Middle frontal gyrus (tissue), 1 donor: ENCODE data around the gene ANO2.

Experiments
- DNase-seq: peaks from one replicate; pipeline ENCODE4 v3.0.0-alpha.2; 2015; ENCODE audit warnings: low spot score; ENCODE audit errors: extremely low spot score

The ANO2 gene

GRCh38 chr12:5627053-5627630 is 317.9 kb downstream of the ANO2 start:
- no peak for DNase-seq

DNA sequence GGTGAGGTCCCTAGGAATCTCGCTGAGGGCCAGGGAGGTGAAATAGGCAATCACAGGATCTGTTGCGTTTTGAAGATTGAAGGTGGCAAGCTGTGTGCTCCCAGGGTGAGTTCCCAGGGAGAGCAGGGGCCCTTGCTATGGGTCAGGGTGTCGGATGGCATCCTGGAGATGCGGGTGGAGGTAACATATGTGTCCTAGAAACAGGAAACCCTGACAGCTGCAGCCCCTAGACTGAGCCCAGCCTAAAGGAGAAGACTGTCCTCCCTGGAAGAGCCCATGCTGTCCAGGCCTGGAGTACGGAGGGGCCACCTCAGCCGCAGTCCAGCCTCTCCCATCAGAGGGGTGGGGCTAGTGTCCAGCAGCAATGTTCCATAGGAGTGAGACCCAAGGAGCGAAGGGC is 318.9 kb downstream of the ANO2 start:
- no peak for DNase-seq

DNA sequence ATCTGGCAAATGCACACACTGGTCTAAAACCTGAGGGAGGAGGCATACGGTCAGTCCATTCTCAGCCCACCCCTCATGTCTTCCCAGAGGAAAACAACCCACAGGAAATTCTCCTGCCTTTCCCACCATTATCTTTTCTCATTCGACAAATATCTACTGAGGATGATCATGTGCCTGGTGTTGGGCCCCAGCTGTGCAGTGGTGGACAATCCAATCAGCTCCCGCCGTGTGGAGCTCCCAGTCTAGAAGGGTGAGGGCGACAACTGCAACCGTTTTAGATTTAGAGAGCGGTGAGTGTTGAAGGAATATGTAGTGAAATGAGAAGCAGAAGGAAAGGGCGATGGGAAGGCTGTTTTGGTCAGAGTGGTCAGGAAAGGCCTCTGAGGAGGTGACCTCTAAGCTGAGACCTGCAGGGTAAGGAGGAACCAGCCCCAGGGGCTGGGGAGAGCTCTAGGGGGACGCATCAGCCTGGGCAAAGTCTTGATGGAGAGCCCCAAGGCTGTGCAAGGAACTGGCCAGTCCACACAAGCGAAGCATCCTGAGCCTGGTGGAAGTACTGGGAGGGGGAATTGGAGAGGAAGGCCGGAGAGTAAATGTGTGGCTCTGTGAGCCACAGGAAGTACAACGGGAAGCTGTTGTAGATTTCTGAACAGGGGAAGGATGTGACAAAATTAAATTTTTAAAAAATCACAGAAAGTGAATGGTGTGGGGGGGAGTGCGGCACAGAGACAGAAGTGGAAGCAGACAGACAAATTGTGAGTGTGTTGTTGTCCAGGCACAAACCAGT is 320.4 kb downstream of the ANO2 start:
- no peak for DNase-seq

DNA sequence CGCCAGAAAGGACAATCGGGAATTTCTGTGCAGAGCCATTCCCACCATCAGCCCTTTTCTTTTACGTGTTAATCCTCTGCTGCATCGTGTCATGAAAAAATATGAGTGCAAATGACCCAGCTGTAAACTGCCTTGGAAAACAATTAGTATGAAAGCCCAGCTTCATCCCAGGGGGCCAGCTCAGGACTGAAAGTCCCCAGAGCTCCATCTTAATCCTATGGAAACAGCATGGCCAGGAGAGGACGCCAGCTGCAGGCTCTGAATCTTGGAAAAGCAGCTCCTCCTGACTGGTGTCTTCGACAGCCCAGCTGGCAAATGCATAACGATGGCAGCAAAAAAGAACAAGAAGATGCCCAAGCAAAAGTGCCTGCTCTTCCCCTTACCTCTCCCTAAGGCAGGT is 321.6 kb downstream of the ANO2 start:
- no peak for DNase-seq

DNA sequence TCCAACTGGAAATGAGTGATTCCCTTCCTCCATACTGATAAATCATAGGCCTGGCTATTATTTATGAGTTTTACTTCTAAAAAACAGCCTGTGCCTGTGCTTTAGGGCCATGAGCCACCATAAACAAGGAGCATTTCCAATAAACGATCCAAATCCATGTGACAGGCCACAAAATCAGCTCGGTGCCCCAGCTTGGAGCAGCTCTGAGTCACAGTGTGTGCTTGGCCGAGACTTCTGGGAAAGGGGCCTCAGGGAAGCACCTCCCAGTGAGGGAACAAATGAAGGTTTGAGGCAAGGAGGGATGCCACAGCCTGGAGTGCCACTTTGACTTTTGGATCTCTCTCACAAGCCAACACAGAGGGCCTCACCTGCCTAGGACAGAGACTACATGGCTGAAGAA is 322.8 kb downstream of the ANO2 start:
- no peak for DNase-seq

GRCh38 chr12:5621329-5621728 is 323.7 kb downstream of the ANO2 start:
- DNase-seq: no peak

- no peak for DNase-seq
These were observed 324.2 kb downstream of the ANO2 start for GRCh38 chr12:5620896-5621295.

DNA sequence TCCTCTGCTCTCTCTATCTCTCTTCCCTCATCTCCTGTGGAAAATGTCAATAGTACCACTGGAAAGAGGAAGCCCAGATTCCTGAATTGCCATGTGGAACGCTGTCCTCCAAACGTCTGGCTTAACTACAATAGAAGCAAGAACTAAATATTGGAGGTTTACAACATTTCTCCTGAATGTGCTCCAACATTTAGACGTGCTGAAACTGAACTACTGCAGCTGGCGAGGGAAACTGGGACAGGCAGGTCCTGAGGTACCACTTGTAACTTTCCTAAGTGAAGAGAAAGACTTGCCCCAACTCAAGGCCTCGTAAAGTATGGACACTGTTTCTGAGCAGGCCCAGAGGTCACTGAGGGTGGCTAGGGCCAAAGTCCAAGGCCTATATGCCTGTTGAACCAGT is 325.4 kb downstream of the ANO2 start:
- no peak for DNase-seq

DNA sequence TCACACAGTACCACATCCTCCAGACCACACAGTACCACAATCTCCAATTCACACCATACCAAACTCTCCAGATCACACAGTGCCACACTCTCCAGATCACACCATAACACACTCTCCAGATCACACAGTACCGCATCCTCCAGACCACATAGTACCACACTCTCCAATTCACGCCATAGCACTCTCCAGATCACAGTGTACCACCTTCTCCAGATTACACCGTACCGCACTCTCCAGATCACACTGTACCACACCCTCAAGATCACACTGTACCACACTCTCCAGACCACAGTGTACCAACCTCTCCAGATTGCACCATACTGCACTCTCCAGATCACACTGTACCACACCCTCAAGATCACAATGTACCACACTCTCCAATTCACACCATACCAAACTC is 328.2 kb downstream of the ANO2 start:
- DNase-seq: no peak

DNA sequence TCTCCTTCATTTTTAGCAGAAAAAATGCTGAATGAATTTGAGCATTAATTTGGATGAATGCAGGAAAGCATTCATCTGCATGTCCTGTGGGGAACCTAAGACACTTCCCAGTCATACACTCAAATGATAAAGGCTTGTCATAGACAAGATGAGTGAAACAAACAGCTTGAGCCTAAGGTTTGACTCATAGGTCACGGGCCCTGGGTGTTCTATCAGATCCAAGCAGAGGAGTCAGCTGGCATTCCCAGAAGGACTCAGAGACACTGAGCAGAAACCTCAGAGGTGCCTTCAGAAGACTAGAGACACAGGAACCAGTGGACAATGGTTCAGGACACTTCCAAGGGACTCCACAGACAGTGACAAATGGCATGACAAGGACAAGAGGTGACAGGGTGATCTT is 329.3 kb downstream of the ANO2 start:
- no peak for DNase-seq

GRCh38 chr12:5614256-5614655 is 330.8 kb downstream of the ANO2 start:
- DNase-seq: no peak

GRCh38 chr12:5612556-5613410 is 332.3 kb downstream of the ANO2 start:
- no peak for DNase-seq

DNA sequence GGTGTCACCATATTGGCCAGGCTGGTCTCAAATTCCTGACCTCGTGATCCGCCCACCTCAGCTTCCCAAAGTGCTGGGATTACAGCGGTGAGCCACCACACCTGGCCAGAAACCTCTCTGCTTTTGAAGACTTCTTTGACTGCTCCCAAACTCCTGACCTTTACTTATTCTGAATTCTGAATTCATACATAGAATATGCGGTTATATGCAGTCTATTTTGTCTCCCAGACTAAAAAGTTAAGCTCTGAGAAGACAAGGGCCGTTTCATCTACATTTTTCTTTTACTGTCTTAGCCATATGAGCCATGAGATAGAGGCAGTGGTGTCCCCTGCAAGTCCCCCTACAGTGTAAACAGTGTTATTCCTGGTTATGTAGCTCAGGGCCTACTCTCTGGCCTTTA is 333.9 kb downstream of the ANO2 start:
- DNase-seq: no peak

DNA sequence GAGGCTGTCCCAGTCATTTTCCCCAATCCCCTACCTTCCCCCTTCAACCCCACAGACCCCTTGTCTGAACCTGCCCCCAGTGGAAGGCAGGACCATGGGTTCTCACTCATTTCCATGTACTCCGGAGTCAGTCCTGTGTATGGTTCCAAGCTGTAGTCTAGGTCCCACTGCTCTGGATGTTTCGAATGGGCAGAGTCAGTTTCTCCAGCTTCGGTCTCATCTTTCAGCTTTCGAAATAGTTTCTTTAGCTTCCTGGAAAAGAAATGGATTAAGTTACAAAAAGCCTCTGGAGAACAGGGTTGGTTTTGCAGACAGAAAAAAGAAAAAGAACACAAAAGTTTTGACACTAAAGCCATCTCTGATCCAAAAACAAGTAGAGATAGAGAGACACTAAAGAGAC is 345.7 kb downstream of the ANO2 start:
- DNase-seq: no peak

GRCh38 chr12:5593998-5594397 is 351.1 kb downstream of the ANO2 start:
- DNase-seq: no peak

GRCh38 chr12:5593086-5593485 is 352.0 kb downstream of the ANO2 start:
- no peak for DNase-seq

GRCh38 chr12:5592310-5592709 is 352.7 kb downstream of the ANO2 start:
- no peak for DNase-seq

- no peak for DNase-seq
These were observed 354.7 kb downstream of the ANO2 start for GRCh38 chr12:5590316-5590715.

DNA sequence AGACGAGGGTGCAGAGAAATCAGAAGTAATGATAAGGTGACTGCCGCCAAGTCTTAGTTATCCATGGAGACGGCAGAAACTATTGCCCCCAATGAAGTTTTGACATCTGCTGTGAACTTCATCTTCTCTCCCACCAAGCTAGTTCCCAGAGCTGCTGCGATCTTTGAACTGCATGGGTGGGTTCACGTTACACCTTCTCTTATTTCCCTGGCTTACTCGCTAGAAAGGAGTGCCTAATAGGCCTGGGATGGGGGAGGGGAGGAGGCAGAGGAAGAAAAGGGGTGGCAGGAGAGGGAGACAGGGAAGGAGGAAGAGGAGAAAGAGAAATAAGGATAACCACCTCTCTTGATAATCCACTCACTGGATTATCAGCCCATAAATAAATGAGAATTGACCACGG is 356.0 kb downstream of the ANO2 start:
- DNase-seq: no peak

DNA sequence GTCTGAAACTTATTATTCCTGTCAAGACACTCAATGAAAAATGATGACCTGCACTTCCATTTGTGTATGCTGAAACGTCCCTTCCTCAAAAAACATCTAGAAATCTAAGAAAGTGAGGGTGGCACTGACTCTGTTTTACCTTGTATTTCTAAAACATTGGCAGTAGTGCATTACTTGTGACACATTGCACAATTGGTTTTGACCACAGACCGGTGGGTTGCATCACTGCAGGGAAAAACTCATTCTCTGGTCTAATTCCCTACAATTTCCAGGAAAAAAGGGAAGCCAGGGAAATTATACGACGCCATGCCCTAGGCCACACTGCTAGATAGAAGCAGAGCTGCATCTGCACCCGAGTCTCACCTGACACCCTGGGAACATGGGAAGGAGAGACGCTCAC is 356.5 kb downstream of the ANO2 start:
- no peak for DNase-seq

DNA sequence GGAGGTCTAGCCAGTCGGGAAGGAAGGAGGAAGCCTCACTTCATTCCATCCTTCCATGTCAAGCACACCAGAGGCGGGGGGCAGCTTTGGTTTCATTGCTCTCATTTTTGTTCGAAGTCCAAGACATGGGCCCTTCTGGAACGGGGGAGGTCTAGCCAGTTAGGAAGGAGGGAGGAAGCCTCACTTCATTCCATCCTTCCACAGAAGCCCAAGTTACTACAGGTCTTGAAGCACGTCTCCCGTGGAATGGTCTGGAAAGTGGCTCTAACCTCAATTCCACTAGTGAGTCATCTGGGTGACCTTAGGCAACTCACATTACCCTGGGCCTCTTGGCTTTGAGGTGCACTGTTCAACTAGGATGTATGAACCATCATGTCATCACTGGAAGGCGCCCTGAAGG is 356.9 kb downstream of the ANO2 start:
- DNase-seq: no peak

DNA sequence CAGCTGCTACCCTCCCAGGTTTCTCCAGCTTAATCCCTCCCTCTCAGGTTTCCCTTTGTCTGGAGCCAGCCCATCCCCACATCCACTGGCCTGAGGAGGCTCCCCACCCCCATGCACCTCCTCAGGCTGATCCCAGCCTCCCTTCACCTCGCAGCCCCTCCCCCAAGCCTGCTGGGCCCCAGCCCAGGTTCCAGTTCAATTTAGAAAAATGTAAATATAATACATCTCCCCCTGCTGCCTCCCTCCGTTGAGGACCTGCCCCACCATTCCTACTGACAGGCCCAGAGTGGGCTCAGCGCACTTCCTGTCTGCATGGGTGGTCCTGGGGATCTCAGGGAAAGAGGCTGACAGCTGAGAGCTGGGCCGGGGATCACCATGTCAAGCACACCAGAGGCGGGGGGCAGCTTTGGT is 357.3 kb downstream of the ANO2 start:
- no peak for DNase-seq
